ENCODE data around the gene CDX1. TPM values are rescaled to one million over a fixed set of nuclear protein-coding genes. Genes with fewer than 3 reads are reported as not detected.

Gene CDX1
- total RNA-seq, 4 donors from 2014 or later: 1.5 TPM; not detected in 3

- intact Hi-C loops (cut with DNase I; ENCODE audit: low total_unique reads) (loop anchor here (1.0 to 2.0 kb wide), 2 partner anchors 57 to 189 kb away; no protein-coding TSS in a partner anchor), in situ Hi-C loops (cut with MboI; ENCODE audit: low sequenced_read_pairs in 4 of 4) (loop anchor here (5.0 kb wide), 3 partner anchors 51 to 61 kb away; no protein-coding TSS in a partner anchor)
- ATAC-seq: peak; percentile 60 to 83
- H3K36me3 ChIP-seq: no peaks in the 10 kb centered on the region
- no peak overlapping the region for H3K4me3 ChIP-seq
- peaks cover 20 to 25% of the 10 kb centered on the region in 2 donors for H3K4me1 ChIP-seq
- DNase-seq: peak; percentile 58 to 82
- no peaks in the 10 kb centered on the region for H3K27me3 ChIP-seq
- TF ChIP-seq CTCF (IDR thresholded peaks at IDR 0.05 in 4 of 5, conservative IDR thresholded peaks at IDR 0.05 in 1 of 5) (peak; percentile 95 to 98 (median 97)), POLR2A (IDR thresholded peaks at IDR 0.05) (no peak)
- no peaks in the 10 kb centered on the region for H3K9me3 ChIP-seq
- peak overlapping the region; percentile 76 to 84 (median 82) for H3K27ac ChIP-seq
These were observed 5.1 kb upstream of the CDX1 start for GRCh38 chr5:150161242-150162141.

GRCh38 chr5:150162142-150162513, 4.5 kb upstream of the CDX1 start:
- no peaks in the 10 kb centered on the region for H3K36me3 ChIP-seq
- no peak overlapping the region for H3K4me3 ChIP-seq
- ATAC-seq (no peak), DNase-seq (no peak)
- intact Hi-C loops (cut with DNase I; ENCODE audit: low total_unique reads) (no loop called here), in situ Hi-C loops (cut with MboI; ENCODE audit: low sequenced_read_pairs in 4 of 4) (loop anchor here (5.0 kb wide), 3 partner anchors 50 to 60 kb away; no protein-coding TSS in a partner anchor)
- TF ChIP-seq POLR2A (IDR thresholded peaks at IDR 0.05): no peak
- TF ChIP-seq CTCF (IDR thresholded peaks at IDR 0.05 in 4 of 5, conservative IDR thresholded peaks at IDR 0.05 in 1 of 5): no peak
- no peaks in the 10 kb centered on the region for H3K27me3 ChIP-seq
- H3K27ac ChIP-seq: peak overlapping the region; percentile 76 to 84 (median 82)
- H3K9me3 ChIP-seq: no peaks in the 10 kb centered on the region
- H3K4me1 ChIP-seq: peaks cover 20 to 25% of the 10 kb centered on the region in 2 donors

- ATAC-seq (no peak), DNase-seq (no peak)
- Histone ChIP-seq H3K4me1 (peaks cover 19 to 25% of the 10 kb centered on the region in 2 donors), H3K36me3 (no peaks in the 10 kb centered on the region), H3K27me3 (no peaks in the 10 kb centered on the region), H3K4me3 (no peak overlapping the region), H3K27ac (peak overlapping the region; percentile 48 to 81 (median 72)), H3K9me3 (no peaks in the 10 kb centered on the region)
- intact Hi-C loops (cut with DNase I; ENCODE audit: low total_unique reads) (no loop called here), in situ Hi-C loops (cut with MboI; ENCODE audit: low sequenced_read_pairs in 4 of 4) (loop anchor here (5.0 kb wide), 3 partner anchors 49 to 59 kb away; no protein-coding TSS in a partner anchor)
- TF ChIP-seq CTCF (IDR thresholded peaks at IDR 0.05 in 4 of 5, conservative IDR thresholded peaks at IDR 0.05 in 1 of 5): no peak
- no peak for TF ChIP-seq POLR2A (IDR thresholded peaks at IDR 0.05)
These were observed 3.5 kb upstream of the CDX1 start for GRCh38 chr5:150163035-150163434.

- H3K4me1 ChIP-seq: peaks cover 14 to 25% of the 10 kb centered on the region in 2 donors
- in situ Hi-C loops (cut with MboI; ENCODE audit: low sequenced_read_pairs in 4 of 4): loop anchor here (5.0 kb wide), 3 partner anchors 49 to 59 kb away; no protein-coding TSS in a partner anchor
- peak; percentile 56 to 73 for DNase-seq
These were observed 3.0 kb upstream of the CDX1 start for GRCh38 chr5:150163547-150164059.

More at GRCh38 chr5:150163547-150164059, 3.0 kb upstream of the CDX1 start:
- H3K4me3 ChIP-seq: no peak overlapping the region
- H3K27me3 ChIP-seq: no peaks in the 10 kb centered on the region
- peak; percentile 42 to 58 for ATAC-seq
- intact Hi-C loops (cut with DNase I; ENCODE audit: low total_unique reads): no loop called here
- H3K27ac ChIP-seq: peak overlapping the region; percentile 48 to 81 (median 72)
- peak in 2 of 5 experiments; percentile 24 to 41 for TF ChIP-seq CTCF (IDR thresholded peaks at IDR 0.05 in 4 of 5, conservative IDR thresholded peaks at IDR 0.05 in 1 of 5)
- no peak for TF ChIP-seq POLR2A (IDR thresholded peaks at IDR 0.05)
- H3K36me3 ChIP-seq: no peaks in the 10 kb centered on the region
- no peaks in the 10 kb centered on the region for H3K9me3 ChIP-seq
